ENCODE results near the gene TNFAIP8.

- TF ChIP-seq CTCF (IDR thresholded peaks at IDR 0.05) (no peak), POLR2A (IDR thresholded peaks at IDR 0.05) (no peak)
Measured at GRCh38 chr5:119405419-119405818, 49.6 kb downstream of the TNFAIP8 start.

All from heart left ventricle (tissue), 13 donors.